Measurements from ENCODE around the gene OTUD7B.

The OTUD7B gene

DNA sequence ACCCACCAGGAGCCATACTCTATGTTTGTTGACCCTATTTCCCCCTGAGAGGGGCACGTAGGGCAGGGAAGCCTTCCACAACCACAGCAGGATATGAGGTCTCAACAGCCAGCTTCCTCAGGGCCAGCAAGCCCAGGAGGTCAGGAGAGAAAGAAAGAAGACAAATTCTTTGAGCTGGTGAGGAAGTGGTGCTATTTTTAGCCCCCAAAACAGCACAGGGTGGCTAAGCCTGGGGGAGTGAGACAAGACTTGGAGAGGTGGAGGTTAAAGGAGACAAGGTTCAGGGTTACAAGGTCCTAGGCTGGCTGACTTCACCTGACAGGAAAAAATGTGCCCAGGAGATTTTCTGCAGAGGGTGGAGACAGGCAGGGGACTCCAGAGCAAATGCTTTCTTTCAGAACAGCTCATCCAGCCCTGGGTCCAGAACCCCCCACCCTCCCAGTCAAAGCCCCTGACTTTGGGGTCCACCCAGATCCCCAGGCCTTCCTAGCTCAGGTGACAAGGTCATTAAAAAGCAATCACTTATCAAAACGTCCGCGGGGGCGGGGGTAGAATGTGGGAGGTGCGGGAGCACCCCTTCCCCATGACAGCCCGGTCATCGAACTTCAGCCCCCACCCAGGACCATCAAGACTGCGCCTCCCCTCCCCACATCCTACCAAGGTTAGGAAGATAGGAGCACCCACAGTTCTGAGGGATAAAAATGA lies 94.2 kb downstream of the OTUD7B start:
- no peak for DNase-seq (ENCODE audit: low spot score)

DNA sequence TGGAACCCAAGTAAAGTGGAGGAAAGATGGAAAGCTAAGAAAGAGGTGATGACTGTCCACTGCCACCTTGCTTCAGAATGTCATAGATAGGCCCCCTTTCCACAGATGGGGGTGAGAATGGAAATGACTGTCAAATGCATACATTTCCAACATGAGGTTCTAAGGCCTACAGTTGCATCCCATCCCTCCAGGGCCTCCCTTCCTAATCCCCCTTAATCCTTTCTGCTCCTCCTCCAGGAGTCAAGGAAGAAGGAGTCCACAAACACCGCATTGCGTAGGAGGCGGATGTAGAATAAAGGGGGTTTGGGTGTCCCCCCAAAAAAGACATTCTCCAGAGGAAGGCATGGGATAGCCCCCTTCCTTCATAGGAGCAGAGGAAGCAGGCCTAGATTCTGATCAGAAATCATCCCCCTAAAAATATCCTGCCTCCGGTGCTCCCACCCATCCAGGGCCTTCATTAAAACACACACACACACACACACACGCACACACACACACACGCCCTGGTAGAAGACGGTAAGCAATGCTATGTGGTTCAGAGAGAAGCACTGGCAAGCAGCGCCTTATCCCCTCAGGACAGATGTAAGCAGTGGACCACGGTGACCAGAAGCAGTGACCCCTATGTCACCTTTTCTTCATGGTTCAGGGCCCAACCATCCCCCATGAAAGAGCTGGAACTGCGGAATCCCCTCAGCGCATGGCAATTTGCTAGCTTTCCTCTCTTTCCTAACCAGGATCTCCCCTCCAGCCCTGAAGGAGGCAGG lies 94.9 kb downstream of the OTUD7B start:
- DNase-seq (ENCODE audit: low spot score) = no peak

DNA sequence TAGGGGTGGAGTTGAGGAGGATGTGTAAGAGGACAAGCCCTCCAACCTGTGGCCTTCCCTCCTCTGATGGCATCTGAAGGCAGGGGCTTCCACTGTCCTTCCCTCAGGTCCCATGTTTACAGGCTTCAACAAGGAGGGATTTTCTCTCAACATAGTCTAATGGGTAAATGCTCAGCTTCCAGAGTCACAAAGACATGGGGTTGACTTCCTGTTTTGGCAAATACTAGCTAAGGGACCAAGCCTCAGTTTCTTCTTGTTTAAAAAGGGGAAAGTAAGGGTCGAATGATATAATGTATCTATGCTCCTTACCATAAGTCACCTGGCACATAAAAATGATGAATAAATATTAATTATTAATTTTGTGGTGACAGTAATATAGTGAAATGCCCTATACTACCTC lies 96.0 kb downstream of the OTUD7B start:
- DNase-seq (ENCODE audit: low spot score) = no peak

DNA sequence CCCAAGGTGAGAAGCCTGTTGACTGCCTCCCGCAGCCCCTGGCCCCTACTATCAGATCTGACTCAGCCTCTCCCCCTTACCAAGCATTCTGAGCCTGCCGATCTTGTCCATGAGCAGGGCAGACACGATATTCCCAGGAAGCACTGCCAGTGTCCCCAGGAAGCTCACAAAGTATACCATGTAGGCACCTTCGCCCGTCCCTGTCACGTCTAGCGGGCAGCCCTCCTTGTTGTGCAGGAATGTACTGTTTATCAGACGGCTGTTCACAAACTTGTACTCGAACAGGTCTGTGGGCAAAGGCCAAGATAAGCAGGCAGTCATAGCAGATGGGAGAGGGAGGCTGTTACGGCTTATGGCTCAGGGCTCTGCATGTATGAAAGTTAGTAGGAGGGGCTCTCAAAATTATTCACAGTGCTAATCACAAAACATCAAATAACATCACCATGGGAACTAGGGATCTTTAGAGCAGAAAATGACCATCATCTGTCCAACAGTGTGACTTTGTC lies 103.9 kb downstream of the OTUD7B start:
- DNase-seq (ENCODE audit: low spot score) = no peak

- no peak for DNase-seq (ENCODE audit: low spot score)
These were observed 106.6 kb downstream of the OTUD7B start for GRCh38 chr1:149903836-149904491.

DNA sequence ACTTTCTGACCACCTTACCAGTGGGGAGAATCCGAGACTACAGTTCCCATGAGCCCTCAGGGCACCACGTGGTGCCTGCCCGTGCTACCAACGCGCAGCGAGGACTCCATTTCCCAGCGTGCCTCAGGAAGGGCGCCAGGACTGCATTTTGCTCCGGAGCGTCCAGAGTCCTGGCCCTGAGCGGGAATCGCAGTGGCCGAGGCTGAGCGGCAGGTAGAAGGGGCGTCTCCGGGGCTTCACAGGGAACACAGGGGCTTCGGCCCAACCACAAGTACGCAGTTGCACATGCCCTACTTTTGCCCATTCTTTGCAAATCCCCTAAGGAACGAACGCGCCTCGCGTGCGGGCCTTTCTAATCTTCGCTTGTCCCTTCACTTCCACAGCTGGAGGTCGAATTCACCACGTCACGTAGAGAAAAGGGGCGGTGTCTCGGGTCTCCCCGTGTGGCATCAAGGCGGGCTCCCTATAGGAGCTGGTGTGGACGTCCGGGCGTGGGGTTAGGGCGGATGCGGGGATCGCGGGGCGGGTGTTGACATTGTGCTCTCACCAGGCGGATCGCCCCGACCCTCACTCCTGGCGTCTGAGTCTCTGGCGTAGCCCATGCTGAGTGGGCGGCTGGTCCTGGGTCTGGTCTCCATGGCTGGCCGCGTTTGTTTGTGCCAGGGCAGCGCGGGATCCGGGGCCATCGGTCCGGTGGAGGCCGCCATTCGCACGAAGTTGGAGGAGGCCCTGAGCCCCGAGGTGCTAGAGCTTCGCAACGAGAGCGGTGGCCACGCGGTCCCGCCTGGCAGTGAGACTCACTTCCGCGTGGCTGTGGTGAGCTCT lies 110.9 kb downstream of the OTUD7B start, which contains the start of gene BOLA1:
Gene BOLA1, plus strand, starts transcription at position 109 of the 825 bp plus-strand sequence. Its CDS starts 492 bp downstream, at position 601.
- DNase-seq (ENCODE audit: low spot score) = peak; percentile 74

DNA sequence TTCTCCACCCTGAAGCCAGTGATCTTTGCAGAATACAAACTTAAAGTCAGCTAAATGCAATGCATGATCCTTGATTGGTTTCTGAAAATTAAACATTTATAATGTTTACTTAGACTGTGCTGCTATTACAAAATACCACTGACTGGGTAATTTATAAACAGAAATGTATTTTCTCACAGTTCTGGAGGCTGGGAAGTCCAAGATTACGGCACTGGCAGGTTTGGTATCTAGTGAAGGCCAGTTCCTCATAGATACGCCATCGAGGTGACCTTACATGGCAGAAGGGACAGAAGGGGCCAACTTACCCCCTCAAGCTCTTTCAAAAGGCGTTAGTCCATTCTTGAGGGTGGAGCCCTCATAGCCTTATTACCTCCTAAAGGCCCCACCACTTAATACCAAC lies 114.0 kb downstream of the OTUD7B start:
- DNase-seq (ENCODE audit: low spot score) = no peak

GRCh38 chr1:149888999-149889289 lies 121.6 kb downstream of the OTUD7B start:
- no peak for DNase-seq (ENCODE audit: low spot score)

DNA sequence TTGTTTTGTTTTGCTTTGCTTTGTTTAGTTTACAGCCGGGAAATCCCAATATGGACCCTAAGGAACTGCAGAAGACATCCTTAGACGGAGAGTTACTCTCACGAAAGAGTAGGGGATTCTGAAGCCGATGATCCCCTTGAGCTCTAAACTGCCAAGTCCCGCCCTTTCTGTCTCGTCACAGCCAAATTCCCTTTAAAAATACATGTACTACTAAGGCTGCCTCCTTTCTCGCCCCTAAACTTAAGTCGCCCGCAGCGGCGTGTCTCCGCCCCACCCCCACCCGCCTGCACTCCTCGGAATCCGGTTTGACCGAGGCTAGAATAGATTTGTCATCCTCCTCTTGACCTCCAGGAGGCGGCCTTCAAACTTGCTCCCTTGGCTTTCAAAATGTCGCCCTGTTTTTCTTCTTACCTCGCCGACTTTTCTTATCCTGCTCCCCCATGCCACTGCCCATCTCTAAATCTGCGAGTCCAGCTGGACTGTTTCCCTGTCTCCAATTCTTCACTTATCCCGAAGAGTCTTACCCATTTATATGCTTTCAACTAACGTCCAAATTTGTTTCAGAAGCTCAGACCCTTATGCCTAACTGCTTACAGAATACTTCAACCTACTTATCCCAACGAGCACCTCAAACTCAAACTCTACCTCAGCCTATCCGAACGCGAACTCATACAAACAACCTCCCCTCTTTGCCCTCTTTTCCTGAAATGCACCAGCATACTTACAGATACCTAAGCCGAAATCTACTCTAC lies 122.1 kb downstream of the OTUD7B start:
- peak; percentile 80 for DNase-seq (ENCODE audit: low spot score)

All from kidney capillary endothelial cell (primary cell).